CD4-positive, alpha-beta T cell (primary cell): Measurements from ENCODE around the gene DUSP2. TPM values are rescaled to one million over a fixed set of nuclear protein-coding genes. Genes with fewer than 3 reads are reported as not detected.

Experiments used
- ATAC-seq: fragments of 200-7000 bp; cut with Tn5 transposase; one replicate; pipeline ENCODE4 v1.10.0; 2022; ENCODE audit warnings: mild to moderate bottlenecking; ENCODE audit not compliant: poor library complexity
- CTCF ChIA-PET: fragments of 350-600 bp; sonication (Branson Sonifier 250); formaldehyde crosslinking; loops from one replicate; lab custom pipeline; 2021; ENCODE audit warnings: antibody characterized with exemption, inconsistent platforms; lab: Charles Lee
- POLR2A ChIA-PET: fragments of 350-600 bp; sonication (Branson Sonifier 250); formaldehyde crosslinking; loops from one replicate; lab custom pipeline; 2021; ENCODE audit warnings: antibody characterized with exemption, inconsistent platforms; lab: Charles Lee
- DNase-seq, 14 experiments: peaks; one replicate each; pipeline ENCODE4 v3.0.0-alpha.2; 2013 to 2020; ENCODE audit warnings: mixed read lengths in 2 of 14
- H3K27ac ChIP-seq, 2 donors: one replicate each; pipeline versions ENCODE4 v1.5.1 to v1.7.0; 2013; ENCODE audit warnings: low read length in 2 of 2, low read depth in 1 of 2, mild to moderate bottlenecking in 1 of 2
- H3K27me3 ChIP-seq, 2 experiments: 1 replicate in 1 of 2; 2 replicates in 1 of 2; pipeline versions ENCODE4 v1.6.1 to v1.7.0; 2013; ENCODE audit warnings: low read length in 2 of 2, control low read depth in 1 of 2, mild to moderate bottlenecking in 1 of 2, moderate library complexity in 1 of 2; ENCODE audit not compliant: insufficient read depth in 2 of 2, control insufficient read depth in 1 of 2
- H3K36me3 ChIP-seq: one replicate; pipeline ENCODE4 v1.6.1; 2013; ENCODE audit warnings: low read length, control low read depth; ENCODE audit not compliant: insufficient read depth
- H3K4me1 ChIP-seq: one replicate; pipeline ENCODE4 v1.6.1; 2013; ENCODE audit warnings: low read length, control low read depth; ENCODE audit not compliant: insufficient read depth
- H3K4me3 ChIP-seq: one replicate; pipeline ENCODE4 v1.5.1; 2013; ENCODE audit warnings: mild to moderate bottlenecking, low read length, moderate library complexity
- H3K9me3 ChIP-seq, 2 experiments: 1 replicate in 1 of 2; 2 replicates in 1 of 2; pipeline versions ENCODE4 v1.6.1 to v1.7.0; 2013; ENCODE audit warnings: low read length in 2 of 2, mild to moderate bottlenecking in 2 of 2, control low read depth in 1 of 2, moderate library complexity in 1 of 2; ENCODE audit not compliant: control insufficient read depth in 1 of 2, insufficient read depth in 1 of 2
- H3K27ac Mint-ChIP-seq: one replicate; pipeline ENCODE4 v1.8.0; 2020; ENCODE audit warnings: mixed read lengths
- H3K27me3 Mint-ChIP-seq: one replicate; pipeline ENCODE4 v1.8.0; 2021; ENCODE audit warnings: mixed read lengths
- H3K36me3 Mint-ChIP-seq: one replicate; pipeline ENCODE4 v1.8.0; 2021; ENCODE audit warnings: low read depth, mixed read lengths
- H3K4me1 Mint-ChIP-seq: one replicate; pipeline ENCODE4 v1.8.0; 2021; ENCODE audit warnings: low read depth, mixed read lengths
- H3K4me3 Mint-ChIP-seq: one replicate; pipeline ENCODE4 v1.8.0; 2020; ENCODE audit warnings: mild to moderate bottlenecking, mixed read lengths
- H3K9me3 Mint-ChIP-seq: one replicate; pipeline ENCODE4 v1.8.0; 2020; ENCODE audit warnings: mixed read lengths
- CTCF ChIP-seq: fragments of 200-600 bp; IDR thresholded peaks from one replicate; pipeline ENCODE4 v1.8.0; 2022; ENCODE audit warnings: antibody characterized with exemption, mild to moderate bottlenecking
- intact Hi-C, 2 experiments: fragments of 100-400 bp; cut with DNase I in 1 of 2; cut with micrococcal nuclease in 1 of 2; formaldehyde crosslinking; loops; one replicate each; pipeline versions ENCODE4 v1.15.1 to v1.9.0; 2023 to 2025; cut with DNase I, micrococcal nuclease
- total RNA-seq, 174 experiments: library from RNA in 2 of 174; stranded (reverse) in 2 of 174; gene quantifications; one replicate each; pipeline ENCODE4 v1.2.3 and lab custom pipeline; 2021 to 2026

Gene DUSP2
- total RNA-seq, 2 experiments from 2014 or later: 728 to 730 TPM

GRCh38 chr2:96153291-96153713 is 8.1 kb upstream of the DUSP2 start:
- no peaks in the 10 kb centered on the region for H3K36me3 ChIP-seq
- CTCF ChIA-PET: no interaction called here
- no peak for DNase-seq
- H3K36me3 Mint-ChIP-seq: peaks cover 3% of the 10 kb centered on the region
- H3K27me3 ChIP-seq: no peaks in the 10 kb centered on the region
- peaks cover 83% of the 10 kb centered on the region for H3K4me1 Mint-ChIP-seq
- TF ChIP-seq CTCF: no peak
- ATAC-seq: no peak
- no peaks in the 10 kb centered on the region for H3K9me3 ChIP-seq
- POLR2A ChIA-PET: no interaction called here
- H3K27me3 Mint-ChIP-seq: no peaks in the 10 kb centered on the region
- H3K27ac ChIP-seq: no peak overlapping the region
- peak overlapping the region; percentile 80 for H3K27ac Mint-ChIP-seq
- no peak overlapping the region for H3K4me3 ChIP-seq
- intact Hi-C loops: no loop called here
- peaks cover 69% of the 10 kb centered on the region for H3K4me1 ChIP-seq
- no peak overlapping the region for H3K4me3 Mint-ChIP-seq
- no peaks in the 10 kb centered on the region for H3K9me3 Mint-ChIP-seq

- intact Hi-C loops: no loop called here
- peak overlapping the region; percentile 98 for H3K27ac Mint-ChIP-seq
- DNase-seq (peak in 1 of 14 experiments; percentile 13), ATAC-seq (no peak)
- Histone ChIP-seq H3K27ac (no peak overlapping the region), H3K27me3 (no peaks in the 10 kb centered on the region), H3K9me3 (no peaks in the 10 kb centered on the region), H3K36me3 (no peaks in the 10 kb centered on the region), H3K4me3 (no peak overlapping the region), H3K4me1 (peaks cover 69% of the 10 kb centered on the region)
- CTCF ChIA-PET: no interaction called here
- H3K4me3 Mint-ChIP-seq: peak overlapping the region; percentile 77
- TF ChIP-seq CTCF: no peak
- peaks cover 83% of the 10 kb centered on the region for H3K4me1 Mint-ChIP-seq
- no peaks in the 10 kb centered on the region for H3K27me3 Mint-ChIP-seq
- no peaks in the 10 kb centered on the region for H3K9me3 Mint-ChIP-seq
- H3K36me3 Mint-ChIP-seq: peaks cover 5% of the 10 kb centered on the region
- POLR2A ChIA-PET: interaction anchor here (0.7 to 0.9 kb wide), 2 partner anchors 22 to 51 kb away, joined by 3 read pairs; no protein-coding TSS in a partner anchor
Observed at GRCh38 chr2:96152304-96153161, 7.3 kb upstream of the DUSP2 start.

GRCh38 chr2:96151595-96152303 is 6.5 kb upstream of the DUSP2 start:
- Mint-ChIP-seq H3K4me1 (peaks cover 83% of the 10 kb centered on the region), H3K4me3 (peak overlapping the region; percentile 77), H3K9me3 (no peaks in the 10 kb centered on the region), H3K36me3 (peaks cover 5% of the 10 kb centered on the region), H3K27ac (peak overlapping the region; percentile 98), H3K27me3 (no peaks in the 10 kb centered on the region)
- H3K9me3 ChIP-seq: no peaks in the 10 kb centered on the region
- POLR2A ChIA-PET: interaction anchor here (0.7 to 2.0 kb wide), 4 partner anchors 13 to 51 kb away, joined by 3 to 10 read pairs (median 3); partner anchors contain the start of gene ASTL
- TF ChIP-seq CTCF: no peak
- no peaks in the 10 kb centered on the region for H3K27me3 ChIP-seq
- no peaks in the 10 kb centered on the region for H3K36me3 ChIP-seq
- no peak for ATAC-seq
- H3K4me1 ChIP-seq: peaks cover 69% of the 10 kb centered on the region
- CTCF ChIA-PET: no interaction called here
- DNase-seq: no peak
- no peak overlapping the region for H3K4me3 ChIP-seq
- no peak overlapping the region for H3K27ac ChIP-seq
- intact Hi-C loops: no loop called here
